ENCODE measurements around the gene SLIT1.

- TF ChIP-seq EZH2 (IDR thresholded peaks at IDR 0.05; ENCODE audit: insufficient read depth, poor library complexity, severe bottlenecking) (no peak), EZH2phosphoT487 (IDR thresholded peaks at IDR 0.05; ENCODE audit: insufficient read depth, low read depth) (no peak)
Observed at GRCh38 chr10:97234400-97234799, 48.6 kb upstream of the SLIT1 start.

Measured in GM23248 (cell line).